Left ventricle myocardium inferior (tissue), 1 donor: Measurements from ENCODE around the gene CTCF. TPM values are rescaled to one million over a fixed set of nuclear protein-coding genes. Genes with fewer than 3 reads are reported as not detected.

Source experiments
- DNase-seq: peaks from one replicate; pipeline ENCODE4 v3.0.0-alpha.2; 2020
- H3K27ac ChIP-seq: fragments of 200-600 bp; replicated peaks from 2 replicates; pipeline ENCODE4 v1.8.0; 2021
- H3K27me3 ChIP-seq: fragments of 200-600 bp; 2 replicates; pipeline ENCODE4 v1.8.0; 2021; ENCODE audit warnings: low read depth
- H3K36me3 ChIP-seq: fragments of 200-600 bp; 2 replicates; pipeline ENCODE4 v1.8.0; 2021
- H3K4me1 ChIP-seq: fragments of 200-600 bp; 2 replicates; pipeline ENCODE4 v1.8.0; 2021
- H3K4me3 ChIP-seq: fragments of 200-600 bp; 2 replicates; pipeline ENCODE4 v1.8.0; 2021; ENCODE audit warnings: mild to moderate bottlenecking, moderate library complexity
- H3K9me3 ChIP-seq: fragments of 200-600 bp; replicated peaks from 2 replicates; pipeline ENCODE4 v1.8.0; 2021
- intact Hi-C: fragments of 100-400 bp; cut with micrococcal nuclease; formaldehyde crosslinking; loops from one replicate; pipeline ENCODE4 v1.11.0; 2022
- total RNA-seq: library from RNA; stranded (reverse); fragmentation: NEBNext Ultra II Directional; extraction: Animal tissue kit (Norgen Biotek cat#: 25700); gene quantifications from one replicate; pipeline ENCODE4 v1.2.1, GENCODE V29; 2021
- TF ChIP-seq, protein P1 (sequence below): fragments of 200-600 bp; IDR thresholded peaks from 2 replicates; pipeline ENCODE4 v1.8.0; 2021; ENCODE audit warnings: antibody characterized with exemption, mild to moderate bottlenecking, borderline replicate concordance
- donor health status: DM: no; HTN: yes; CAD: no; lungs with severe emphysema.

CTCF gene
- total RNA-seq, 1 donor from 2014 or later: 26.1 TPM

GRCh38 chr16:67594256-67594915, 32.1 kb downstream of the CTCF start:
- no peak for DNase-seq
- intact Hi-C loops: no loop called here
- TF ChIP-seq, protein P1, sequence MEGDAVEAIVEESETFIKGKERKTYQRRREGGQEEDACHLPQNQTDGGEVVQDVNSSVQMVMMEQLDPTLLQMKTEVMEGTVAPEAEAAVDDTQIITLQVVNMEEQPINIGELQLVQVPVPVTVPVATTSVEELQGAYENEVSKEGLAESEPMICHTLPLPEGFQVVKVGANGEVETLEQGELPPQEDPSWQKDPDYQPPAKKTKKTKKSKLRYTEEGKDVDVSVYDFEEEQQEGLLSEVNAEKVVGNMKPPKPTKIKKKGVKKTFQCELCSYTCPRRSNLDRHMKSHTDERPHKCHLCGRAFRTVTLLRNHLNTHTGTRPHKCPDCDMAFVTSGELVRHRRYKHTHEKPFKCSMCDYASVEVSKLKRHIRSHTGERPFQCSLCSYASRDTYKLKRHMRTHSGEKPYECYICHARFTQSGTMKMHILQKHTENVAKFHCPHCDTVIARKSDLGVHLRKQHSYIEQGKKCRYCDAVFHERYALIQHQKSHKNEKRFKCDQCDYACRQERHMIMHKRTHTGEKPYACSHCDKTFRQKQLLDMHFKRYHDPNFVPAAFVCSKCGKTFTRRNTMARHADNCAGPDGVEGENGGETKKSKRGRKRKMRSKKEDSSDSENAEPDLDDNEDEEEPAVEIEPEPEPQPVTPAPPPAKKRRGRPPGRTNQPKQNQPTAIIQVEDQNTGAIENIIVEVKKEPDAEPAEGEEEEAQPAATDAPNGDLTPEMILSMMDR: no peak
- H3K4me1 ChIP-seq: peaks cover 29% of the 10 kb centered on the region
- H3K36me3 ChIP-seq: peaks cover 3% of the 10 kb centered on the region
- no peak overlapping the region for H3K4me3 ChIP-seq
- no peak overlapping the region for H3K27ac ChIP-seq
- no peaks in the 10 kb centered on the region for H3K27me3 ChIP-seq
- H3K9me3 ChIP-seq: no peaks in the 10 kb centered on the region

DNA sequence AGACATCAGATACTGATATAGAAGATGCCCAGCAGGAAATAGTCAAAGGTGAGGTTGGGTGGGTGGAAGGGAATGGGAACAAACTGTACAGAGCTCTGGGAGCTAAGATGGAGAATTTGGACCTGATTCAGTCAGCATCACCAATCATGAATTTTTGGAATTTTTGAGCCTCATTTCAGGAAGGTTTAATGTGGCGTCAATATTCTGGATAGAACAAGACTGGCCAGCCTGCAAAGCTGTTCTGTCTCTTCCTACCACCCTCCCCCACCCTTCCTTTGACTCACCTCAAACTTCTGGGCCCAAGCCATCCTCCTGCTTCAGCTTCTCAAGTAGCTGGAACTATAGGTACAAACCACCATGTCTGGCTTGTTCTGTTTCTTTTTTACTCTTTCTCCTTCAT, 32.6 kb downstream of the CTCF start:
- peaks cover 1% of the 10 kb centered on the region for H3K36me3 ChIP-seq
- intact Hi-C loops: no loop called here
- H3K27me3 ChIP-seq: no peaks in the 10 kb centered on the region
- no peaks in the 10 kb centered on the region for H3K9me3 ChIP-seq
- peaks cover 29% of the 10 kb centered on the region for H3K4me1 ChIP-seq
- no peak overlapping the region for H3K27ac ChIP-seq
- no peak for DNase-seq
- TF ChIP-seq, protein P1: no peak
- H3K4me3 ChIP-seq: no peak overlapping the region

- Histone ChIP-seq H3K27ac (no peak overlapping the region), H3K27me3 (no peaks in the 10 kb centered on the region), H3K36me3 (no peaks in the 10 kb centered on the region), H3K9me3 (no peaks in the 10 kb centered on the region), H3K4me1 (peaks cover 32% of the 10 kb centered on the region), H3K4me3 (no peak overlapping the region)
- intact Hi-C loops: no loop called here
- DNase-seq: no peak
- TF ChIP-seq, protein P1: no peak
Observed at GRCh38 chr16:67598527-67598926, 36.2 kb downstream of the CTCF start.

GRCh38 chr16:67605641-67606040, 43.3 kb downstream of the CTCF start:
- Histone ChIP-seq H3K4me3 (no peak overlapping the region), H3K27me3 (no peaks in the 10 kb centered on the region)
- TF ChIP-seq, protein P1: no peak

DNA sequence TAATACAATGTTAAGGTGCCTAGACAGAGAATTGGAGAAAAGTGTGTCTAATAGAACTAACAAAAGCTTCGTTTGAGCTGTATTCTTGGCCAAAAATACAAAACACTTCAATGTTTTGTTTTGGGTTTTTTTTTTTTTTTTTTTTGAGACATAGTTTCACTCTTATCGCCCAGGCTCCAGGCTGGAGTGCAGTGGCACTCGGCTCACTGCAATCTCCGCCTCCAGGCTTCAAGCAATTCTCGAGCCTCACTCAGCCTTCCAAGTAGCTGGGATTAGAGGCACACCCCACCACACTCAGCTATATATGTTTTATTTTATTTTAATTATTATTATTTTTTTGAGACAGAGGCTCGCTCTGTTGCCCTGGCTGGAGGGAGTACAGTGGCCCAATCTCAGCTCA, 44.3 kb downstream of the CTCF start:
- TF ChIP-seq, protein P1: no peak
- peaks cover 7% of the 10 kb centered on the region for H3K4me1 ChIP-seq
- H3K9me3 ChIP-seq: no peaks in the 10 kb centered on the region
- no peaks in the 10 kb centered on the region for H3K27me3 ChIP-seq
- no peak for DNase-seq
- H3K27ac ChIP-seq: no peak overlapping the region
- intact Hi-C loops: no loop called here
- H3K4me3 ChIP-seq: no peak overlapping the region
- H3K36me3 ChIP-seq: peaks cover 11% of the 10 kb centered on the region

More at GRCh38 chr16:67605641-67606040, 43.3 kb downstream of the CTCF start:
- H3K9me3 ChIP-seq: no peaks in the 10 kb centered on the region
- peaks cover 2% of the 10 kb centered on the region for H3K36me3 ChIP-seq
- H3K4me1 ChIP-seq: peaks cover 11% of the 10 kb centered on the region
- H3K27ac ChIP-seq: no peak overlapping the region
- intact Hi-C loops: no loop called here
- no peak for DNase-seq
